GM10266 (cell line): ENCODE measurements around the gene NIT1.
"Not testable (repeated sequence)": the region's sequence is repeated elsewhere in the genome, so short reads cannot be mapped to it uniquely, and the experiment has no call there.

Experiments
- DNase-seq: peaks from one replicate; pipeline ENCODE4 v3.0.0; 2012; ENCODE audit errors: extremely low spot score
- TF ChIP-seq, protein P1 (sequence below): IDR thresholded peaks from 2 replicates; pipeline ENCODE4 v1.5.1; 2012; ENCODE audit warnings: mild to moderate bottlenecking, low read depth; ENCODE audit not compliant: control insufficient read depth, insufficient read depth; ENCODE audit errors: missing control alignments

The NIT1 gene

DNA sequence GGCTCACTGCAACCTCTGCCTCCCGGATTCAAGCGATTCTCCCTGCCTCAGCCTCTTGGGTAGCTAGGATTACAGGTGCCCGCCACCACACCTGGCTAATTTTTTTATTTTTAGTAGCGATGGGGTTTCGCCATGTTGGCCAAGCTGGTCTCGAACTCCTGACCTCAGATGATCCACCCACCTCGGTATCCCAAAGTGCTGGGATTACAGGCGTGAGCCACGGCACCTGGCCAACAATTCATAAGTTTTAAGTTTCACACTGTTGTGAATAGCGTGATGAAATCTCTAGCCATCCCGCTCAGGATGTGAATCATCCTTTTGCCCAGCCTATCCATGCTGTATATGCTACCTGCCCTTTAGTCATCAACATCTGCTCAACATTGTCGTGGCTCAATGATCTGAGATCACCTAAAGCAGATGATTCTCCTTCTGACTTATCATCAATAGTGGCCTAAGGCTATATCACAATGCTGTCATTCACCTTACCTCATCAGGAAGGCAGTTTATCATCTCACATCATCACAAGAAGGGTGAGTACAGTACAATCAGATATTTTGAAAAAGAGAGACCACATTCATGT lies 2.7 kb upstream of the NIT1 start:
- no peak for DNase-seq
- TF ChIP-seq, protein P1, sequence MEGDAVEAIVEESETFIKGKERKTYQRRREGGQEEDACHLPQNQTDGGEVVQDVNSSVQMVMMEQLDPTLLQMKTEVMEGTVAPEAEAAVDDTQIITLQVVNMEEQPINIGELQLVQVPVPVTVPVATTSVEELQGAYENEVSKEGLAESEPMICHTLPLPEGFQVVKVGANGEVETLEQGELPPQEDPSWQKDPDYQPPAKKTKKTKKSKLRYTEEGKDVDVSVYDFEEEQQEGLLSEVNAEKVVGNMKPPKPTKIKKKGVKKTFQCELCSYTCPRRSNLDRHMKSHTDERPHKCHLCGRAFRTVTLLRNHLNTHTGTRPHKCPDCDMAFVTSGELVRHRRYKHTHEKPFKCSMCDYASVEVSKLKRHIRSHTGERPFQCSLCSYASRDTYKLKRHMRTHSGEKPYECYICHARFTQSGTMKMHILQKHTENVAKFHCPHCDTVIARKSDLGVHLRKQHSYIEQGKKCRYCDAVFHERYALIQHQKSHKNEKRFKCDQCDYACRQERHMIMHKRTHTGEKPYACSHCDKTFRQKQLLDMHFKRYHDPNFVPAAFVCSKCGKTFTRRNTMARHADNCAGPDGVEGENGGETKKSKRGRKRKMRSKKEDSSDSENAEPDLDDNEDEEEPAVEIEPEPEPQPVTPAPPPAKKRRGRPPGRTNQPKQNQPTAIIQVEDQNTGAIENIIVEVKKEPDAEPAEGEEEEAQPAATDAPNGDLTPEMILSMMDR = no peak

DNA sequence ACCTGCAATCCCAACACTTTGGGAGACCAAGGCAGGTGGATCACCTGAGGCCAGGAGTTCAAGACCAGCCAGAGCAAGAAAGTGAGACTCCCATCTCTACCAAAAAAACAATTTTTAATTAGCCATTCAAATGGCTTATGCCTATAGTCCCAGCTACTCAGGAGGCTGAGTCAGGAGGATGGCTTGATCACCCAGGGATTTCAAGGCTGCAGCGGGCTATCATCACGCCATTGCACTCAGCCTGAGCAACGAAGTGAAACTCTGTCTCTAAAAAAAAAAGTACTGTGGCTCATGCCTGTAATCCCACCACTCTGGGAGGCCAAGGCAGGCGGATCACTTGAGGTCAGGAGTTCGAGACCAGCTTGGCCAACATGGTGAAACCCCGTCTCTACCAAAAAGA lies 1.9 kb upstream of the NIT1 start:
- DNase-seq = not testable (repeated sequence)

DNA sequence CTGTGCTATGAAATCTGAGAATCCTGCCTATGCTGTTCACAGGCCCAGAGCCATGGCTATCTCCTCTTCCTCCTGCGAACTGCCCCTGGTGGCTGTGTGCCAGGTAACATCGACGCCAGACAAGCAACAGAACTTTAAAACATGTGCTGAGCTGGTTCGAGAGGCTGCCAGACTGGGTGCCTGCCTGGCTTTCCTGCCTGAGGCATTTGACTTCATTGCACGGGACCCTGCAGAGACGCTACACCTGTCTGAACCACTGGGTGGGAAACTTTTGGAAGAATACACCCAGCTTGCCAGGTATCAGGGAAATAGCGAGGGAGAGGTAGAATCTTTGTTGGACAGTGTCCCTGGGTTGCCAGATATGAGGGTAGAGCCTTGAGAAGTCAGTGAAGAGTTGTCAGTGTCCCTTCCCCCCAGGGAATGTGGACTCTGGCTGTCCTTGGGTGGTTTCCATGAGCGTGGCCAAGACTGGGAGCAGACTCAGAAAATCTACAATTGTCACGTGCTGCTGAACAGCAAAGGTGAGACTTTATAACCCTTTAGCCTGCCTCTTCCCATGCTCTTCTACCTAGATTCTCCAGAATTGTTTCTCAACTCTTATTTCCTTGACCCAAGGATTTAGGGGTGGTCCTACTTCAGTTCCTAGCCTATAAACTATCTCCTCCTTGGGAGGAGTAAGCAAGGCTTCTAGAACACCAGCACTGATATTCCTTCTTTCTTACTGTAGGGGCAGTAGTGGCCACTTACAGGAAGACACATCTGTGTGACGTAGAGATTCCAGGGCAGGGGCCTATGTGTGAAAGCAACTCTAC lies 1.4 kb downstream of the NIT1 start:
- TF ChIP-seq, protein P1 = peak; percentile 43
- DNase-seq = peak; percentile 80

DNA sequence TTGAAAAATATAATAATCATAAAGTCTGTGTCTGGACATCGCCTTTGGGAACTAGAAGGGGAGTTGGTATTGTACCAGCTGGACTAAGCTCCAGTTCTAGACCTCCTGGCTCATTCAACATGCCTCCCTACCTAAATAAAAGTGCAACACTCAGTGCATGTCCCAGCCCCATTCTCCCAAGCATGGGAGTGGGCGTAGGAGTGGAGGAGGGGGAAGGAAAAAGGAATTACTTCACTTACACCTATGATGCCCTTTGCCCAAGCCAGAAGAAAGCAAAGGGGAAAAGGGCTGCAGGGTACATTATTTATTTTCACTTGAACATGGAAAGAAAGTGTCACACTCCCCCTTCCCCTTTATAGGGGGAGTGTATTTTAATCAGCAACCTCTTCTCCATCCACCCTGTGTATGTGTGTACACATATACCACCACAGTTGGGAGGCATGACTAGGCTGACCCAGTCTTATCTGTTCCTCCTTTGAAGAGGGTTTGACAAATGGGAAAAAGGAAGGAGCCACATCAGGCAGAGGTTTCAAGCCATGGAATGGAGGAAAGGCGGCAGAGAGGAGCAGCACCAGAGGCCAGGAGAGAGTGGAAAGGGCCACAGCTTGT lies 3.2 kb downstream of the NIT1 start:
- DNase-seq = no peak
- TF ChIP-seq, protein P1 = no peak

DNA sequence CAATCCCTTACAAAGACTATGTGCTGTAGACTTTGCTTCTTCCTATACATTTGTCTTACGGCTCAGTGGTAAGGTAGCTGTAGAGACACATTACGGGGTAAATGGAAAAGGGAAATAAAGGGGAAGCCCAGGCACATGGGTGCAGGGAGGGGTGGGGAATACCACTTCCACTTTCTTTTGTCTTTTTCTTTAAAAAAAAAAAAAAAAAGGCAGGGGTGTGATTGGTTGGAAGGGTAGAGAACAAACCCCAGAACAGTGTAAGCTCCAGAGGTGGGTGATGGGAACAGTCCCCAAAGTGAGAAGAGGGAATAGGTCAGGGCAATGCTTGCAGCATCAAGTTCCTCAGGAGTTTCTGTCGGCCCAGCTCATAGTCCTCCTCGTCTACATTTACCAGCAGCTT lies 3.9 kb downstream of the NIT1 start:
- DNase-seq = no peak
- TF ChIP-seq, protein P1 = no peak

DNA sequence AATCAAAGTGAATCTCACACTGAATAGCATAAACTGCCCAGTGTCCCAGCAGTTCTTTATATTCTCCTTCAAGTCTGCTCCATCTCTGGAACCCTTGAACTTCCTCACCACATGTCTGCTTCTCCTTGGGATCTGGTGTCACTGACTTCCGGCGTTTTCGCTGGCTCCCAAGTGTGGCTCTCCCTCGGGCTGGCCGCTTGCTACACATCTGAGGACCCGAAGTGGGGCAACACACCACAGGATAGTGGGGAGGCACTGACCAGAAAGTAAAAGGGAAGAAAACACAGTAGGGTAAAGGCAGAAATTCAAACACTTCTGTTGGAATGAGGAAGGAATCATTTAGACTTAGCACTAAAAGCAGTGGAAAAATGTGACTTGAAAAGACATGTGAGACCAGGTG lies 5.1 kb downstream of the NIT1 start:
- TF ChIP-seq, protein P1 = no peak
- DNase-seq = no peak

DNA sequence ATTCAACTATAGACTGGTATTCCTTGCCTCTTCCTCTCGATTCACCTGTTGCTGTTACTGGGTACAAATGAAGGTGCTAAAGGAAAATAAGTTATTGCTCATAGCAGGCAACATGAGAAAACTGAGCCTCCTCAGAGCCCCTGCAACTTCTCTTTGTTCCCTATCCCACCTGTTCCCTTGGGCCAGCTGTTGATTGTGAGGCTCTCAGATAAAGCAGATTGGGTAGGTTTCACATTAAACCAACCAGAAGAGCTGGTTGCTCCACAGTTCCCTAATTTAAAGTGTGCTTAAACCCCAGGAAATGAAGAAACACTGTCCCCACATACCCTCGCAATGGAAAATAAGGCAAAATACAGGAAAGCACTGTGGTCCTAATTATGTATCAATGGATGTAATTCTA lies 9.7 kb downstream of the NIT1 start:
- DNase-seq = no peak
- TF ChIP-seq, protein P1 = no peak
